Stimulated activated CD4-positive, alpha-beta T cell treated with anti-CD3 and anti-CD28 coated beads, Interleukin-15, amount 100 ng/mL, for 1 hour (primary cell): ENCODE data around the gene HOXB6.

Experiments
- DNase-seq, 2 donors: peaks; one replicate each; pipeline ENCODE4 v3.0.0-alpha.2; 2020; ENCODE audit warnings: low read depth in 1 of 2, low spot score in 1 of 2

HOXB6 gene

GRCh38 chr17:48636177-48637018 lies 31.6 kb upstream of the HOXB6 start:
- peak in 1 of 2 donors; percentile 51 for DNase-seq

GRCh38 chr17:48634493-48635208 lies 29.9 kb upstream of the HOXB6 start:
- DNase-seq = no peak

- no peak for DNase-seq
These were observed 28.5 kb upstream of the HOXB6 start for GRCh38 chr17:48633266-48633677.

GRCh38 chr17:48632579-48633265 lies 27.9 kb upstream of the HOXB6 start:
- DNase-seq = no peak

GRCh38 chr17:48631693-48632578 lies 27.1 kb upstream of the HOXB6 start:
- no peak for DNase-seq

- DNase-seq = no peak
These were observed 26.3 kb upstream of the HOXB6 start for GRCh38 chr17:48630925-48631692.

GRCh38 chr17:48630009-48630924 lies 25.5 kb upstream of the HOXB6 start:
- no peak for DNase-seq

- DNase-seq = no peak
These were observed 24.6 kb upstream of the HOXB6 start for GRCh38 chr17:48629411-48629759.

- DNase-seq = no peak
These were observed 24.0 kb upstream of the HOXB6 start for GRCh38 chr17:48628649-48629410.

- no peak for DNase-seq
These were observed 23.1 kb upstream of the HOXB6 start for GRCh38 chr17:48627623-48628521.

GRCh38 chr17:48627118-48627597 lies 22.4 kb upstream of the HOXB6 start:
- DNase-seq = no peak

GRCh38 chr17:48626245-48627117 lies 21.7 kb upstream of the HOXB6 start, which contains the start of gene HOXB9:
HOXB9 (minus strand) TSS chr17:48626358; CDS start chr17:48626269, 89 bp downstream.
- peak in 1 of 2 donors; percentile 46 for DNase-seq

GRCh38 chr17:48625495-48626244 lies 20.9 kb upstream of the HOXB6 start:
- peak in 1 of 2 donors; percentile 32 for DNase-seq

- no peak for DNase-seq
These were observed 20.0 kb upstream of the HOXB6 start for GRCh38 chr17:48624544-48625494.
